Measurements from ENCODE around the gene ZC3H7B.

Gene ZC3H7B

DNA sequence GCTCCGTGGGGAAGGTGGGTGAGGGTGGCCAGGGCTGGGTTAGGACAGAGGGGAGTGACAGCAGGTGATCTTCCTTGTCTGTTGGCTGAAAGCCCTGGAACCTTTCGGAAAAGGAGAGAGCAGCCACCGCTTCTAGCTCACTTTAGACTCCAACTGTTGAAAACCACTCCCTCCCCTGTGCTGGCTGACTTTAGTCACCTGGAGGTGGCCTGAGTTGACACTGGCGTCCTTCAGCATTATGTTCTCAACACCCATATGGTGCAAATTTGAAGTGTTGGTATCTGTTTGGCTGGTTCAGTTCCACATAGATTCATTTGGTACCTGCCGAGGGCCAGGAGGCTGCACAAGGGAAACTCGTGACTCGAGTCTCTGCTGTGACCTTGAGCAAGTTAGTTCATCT, 28.8 kb downstream of the ZC3H7B start:
- no peak for DNase-seq

DNA sequence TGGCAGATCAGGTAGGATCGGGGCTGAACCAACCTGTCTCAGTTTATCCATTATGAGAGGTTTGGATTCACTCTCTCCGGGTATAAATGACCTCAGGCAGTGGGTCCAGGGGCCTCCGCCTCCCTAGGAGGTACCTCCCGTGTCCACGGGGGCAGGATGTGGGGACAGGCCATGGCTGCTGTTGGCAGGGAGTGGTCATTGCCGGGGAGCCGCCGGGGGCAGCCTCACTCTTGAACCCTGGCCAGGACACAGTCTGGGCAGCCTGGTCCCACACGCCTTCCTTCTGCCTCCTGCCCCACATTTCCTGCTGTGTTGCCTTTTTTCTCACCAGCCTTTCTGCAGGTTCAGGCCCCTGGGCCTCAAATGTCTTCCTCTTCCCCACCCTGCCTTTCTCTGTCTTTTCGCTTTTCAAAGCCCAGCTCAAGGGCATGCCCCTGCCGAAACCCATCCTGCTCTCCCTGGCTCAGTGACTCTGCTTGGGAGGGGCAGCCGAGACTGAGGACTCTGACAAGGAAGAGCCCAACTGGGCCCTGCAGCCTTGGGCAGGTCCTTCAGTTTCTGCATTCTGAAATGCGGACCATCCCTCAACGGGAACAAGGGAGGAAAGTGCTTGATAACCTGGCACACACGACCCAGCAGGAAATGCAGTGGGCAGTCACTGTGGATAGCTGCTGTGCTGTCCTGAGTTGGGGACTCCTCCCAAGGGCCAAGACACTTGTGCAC, 31.1 kb downstream of the ZC3H7B start:
- DNase-seq: no peak

GRCh38 chr22:41333806-41334205, 32.5 kb downstream of the ZC3H7B start:
- no peak for DNase-seq

DNA sequence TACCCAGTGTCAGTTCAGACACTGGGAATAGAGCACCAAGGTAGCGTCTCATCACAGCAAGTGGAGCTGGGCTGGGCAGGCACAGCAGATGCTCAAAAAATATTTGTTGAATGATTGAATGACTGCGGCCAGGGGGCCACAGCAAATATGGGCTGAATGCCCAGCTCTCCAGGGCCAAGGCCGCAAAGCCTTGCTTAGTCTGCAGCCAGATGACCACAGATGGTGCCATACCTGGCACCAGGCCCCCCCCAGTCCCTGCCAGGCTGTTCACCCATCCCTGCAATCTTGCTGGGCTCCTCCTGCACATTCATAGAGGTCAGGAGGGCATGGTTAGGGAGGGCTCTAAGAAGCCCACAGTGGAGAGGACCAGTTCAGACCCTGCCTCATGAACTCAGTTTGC, 32.9 kb downstream of the ZC3H7B start:
- DNase-seq: no peak

DNA sequence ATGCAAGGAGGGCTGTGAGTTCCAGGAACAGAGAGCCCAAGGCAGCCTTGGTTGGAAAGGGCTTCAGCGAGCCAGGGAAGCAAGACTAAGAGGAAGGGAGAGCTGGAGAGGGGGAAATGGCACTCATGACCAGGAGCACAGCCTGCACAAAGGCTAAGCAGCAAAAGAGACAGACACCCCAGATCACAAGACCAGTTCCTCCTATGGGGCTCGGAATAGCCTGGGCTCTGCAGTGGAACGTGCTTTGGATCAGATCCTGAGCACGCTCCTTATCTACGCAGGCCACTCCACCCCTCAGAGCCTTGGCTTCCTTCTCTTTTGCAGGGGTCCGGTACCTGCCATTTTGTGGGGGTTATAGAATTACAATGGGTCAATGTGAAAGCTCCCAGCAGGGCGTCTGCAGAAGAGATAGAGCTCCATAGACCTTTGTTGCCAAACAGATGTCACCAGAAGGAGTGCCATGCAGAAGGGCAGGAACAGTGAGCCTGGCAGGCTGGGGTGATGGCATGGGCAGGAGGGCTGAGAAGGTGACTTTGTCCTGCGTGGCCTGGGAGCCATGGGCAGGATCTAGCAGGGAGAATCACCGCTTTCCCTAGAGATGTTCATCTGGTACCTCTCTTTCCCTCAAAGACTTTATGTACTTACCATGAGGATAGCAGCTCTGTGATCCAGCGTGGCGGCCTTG, 33.8 kb downstream of the ZC3H7B start:
- DNase-seq: no peak

DNA sequence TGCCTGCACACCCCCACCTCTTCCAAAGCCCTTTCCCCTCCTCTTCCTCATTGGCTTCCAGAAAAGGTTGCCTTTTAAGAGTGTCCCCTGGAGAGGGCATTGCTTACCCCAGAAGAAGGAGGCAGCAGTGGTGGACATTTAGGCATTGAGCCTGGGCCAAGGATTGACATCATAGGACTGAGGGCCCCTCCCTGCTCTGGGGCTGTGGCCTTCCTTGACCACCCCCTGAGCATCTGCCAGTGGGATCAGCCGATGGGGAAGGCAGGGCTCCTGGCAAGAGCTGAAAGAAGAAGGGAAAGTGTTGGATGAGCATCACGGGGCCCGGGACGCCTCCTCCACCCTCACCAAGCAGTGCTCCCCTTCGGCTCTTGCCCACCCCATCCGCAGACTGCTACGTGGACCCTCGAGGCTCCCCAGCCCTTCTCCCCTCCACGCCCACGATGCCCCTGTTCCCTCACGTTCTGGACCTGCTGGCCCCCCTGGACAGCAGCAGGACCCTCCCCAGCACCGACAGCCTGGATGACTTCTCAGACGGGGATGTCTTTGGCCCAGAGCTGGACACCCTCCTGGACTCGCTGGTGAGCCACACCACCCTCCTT, 37.4 kb downstream of the ZC3H7B start:
- DNase-seq: no peak

GRCh38 chr22:41339823-41340222, 38.5 kb downstream of the ZC3H7B start:
- no peak for DNase-seq

DNA sequence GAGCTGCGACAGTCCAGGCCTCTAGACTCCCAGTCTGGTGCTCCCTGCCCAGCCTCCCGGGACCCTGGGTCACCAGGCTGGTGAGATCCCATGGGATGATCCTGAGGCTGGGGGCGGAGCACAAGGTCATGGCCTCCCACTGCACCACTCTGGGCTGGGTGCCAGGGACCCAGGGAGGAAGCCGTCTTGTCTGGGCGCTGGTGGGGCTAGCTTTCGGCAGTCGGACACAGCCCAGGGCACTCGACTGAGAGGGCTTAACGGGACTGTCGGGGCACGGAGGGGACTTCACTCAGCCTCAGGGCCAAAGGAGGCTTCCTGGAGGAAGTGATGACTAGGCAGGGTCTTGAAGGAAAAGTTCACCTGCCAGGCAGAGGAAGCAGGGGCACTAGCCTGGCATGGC, 39.0 kb downstream of the ZC3H7B start:
- no peak for DNase-seq

GRCh38 chr22:41341012-41341411, 39.7 kb downstream of the ZC3H7B start:
- DNase-seq: no peak

DNA sequence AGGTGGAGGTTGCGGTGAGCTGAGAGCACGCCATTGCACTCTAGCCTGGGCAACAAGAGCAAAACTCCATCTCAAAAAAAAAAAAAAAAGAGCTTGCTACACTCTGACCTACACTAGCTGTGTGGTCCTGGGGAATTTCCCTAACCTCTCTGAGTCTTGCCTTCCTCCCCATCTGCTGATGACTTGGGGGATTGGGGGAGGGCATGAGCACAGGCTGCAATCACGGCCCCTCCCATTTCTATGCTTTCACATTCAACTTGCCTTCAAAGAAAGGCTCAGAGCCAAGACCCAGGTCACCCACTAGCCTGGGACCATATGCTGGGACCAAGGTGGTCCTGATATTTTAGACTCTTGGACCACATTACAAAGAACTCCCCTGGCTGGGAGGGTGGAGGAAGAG, 40.7 kb downstream of the ZC3H7B start:
- no peak for DNase-seq

DNA sequence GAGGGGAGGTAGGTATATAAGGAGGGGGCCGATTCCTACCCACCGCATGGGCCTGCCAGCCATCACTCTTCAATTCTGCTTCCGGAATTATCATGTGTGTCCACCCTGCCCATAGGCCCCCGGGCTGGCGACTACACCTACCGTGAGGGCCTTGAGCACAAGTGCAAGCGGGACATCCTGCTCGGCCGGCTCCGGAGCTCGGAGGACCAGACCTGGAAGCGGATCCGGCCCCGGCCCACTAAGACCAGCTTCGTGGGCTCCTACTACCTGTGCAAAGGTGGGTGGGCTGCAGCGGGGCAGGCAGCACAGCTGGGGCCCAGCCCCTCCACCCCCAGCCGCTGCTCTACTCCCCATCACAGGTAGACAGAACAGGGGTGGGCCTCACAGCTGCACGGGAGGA, 42.0 kb downstream of the ZC3H7B start:
- DNase-seq: no peak

- DNase-seq: no peak
These were observed 42.4 kb downstream of the ZC3H7B start for GRCh38 chr22:41343717-41344116.

DNA sequence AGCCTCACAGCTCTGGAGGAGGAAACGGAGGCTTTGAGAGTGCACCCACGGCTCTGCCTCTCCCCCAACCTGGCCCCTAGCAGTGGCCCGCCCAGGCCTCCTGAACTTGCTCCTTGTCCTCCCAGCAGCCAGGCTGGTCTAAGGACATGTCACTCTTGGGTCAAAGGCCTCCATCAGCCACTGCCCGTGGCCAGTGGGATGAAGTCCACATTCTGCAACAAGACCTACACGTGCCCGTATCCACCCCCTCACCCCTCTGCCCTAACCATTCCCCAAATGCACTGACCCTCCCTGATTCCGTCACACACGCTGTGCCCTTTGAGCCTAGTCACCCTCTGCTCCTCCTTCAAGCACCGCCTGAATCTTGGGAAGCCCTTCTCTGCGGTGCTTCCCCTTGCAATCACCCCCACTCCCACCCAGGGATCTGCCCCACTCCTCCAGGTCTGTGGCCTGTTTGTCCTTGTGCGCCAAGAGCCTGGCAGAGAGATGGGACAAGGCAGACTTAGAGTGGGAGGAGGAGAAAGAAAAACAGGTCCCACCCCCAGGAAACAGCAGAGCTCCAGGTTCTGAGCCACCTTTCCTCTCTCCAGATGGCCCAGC, 43.0 kb downstream of the ZC3H7B start:
- DNase-seq: no peak

GRCh38 chr22:41345807-41346335, 44.5 kb downstream of the ZC3H7B start:
- DNase-seq: no peak

DNA sequence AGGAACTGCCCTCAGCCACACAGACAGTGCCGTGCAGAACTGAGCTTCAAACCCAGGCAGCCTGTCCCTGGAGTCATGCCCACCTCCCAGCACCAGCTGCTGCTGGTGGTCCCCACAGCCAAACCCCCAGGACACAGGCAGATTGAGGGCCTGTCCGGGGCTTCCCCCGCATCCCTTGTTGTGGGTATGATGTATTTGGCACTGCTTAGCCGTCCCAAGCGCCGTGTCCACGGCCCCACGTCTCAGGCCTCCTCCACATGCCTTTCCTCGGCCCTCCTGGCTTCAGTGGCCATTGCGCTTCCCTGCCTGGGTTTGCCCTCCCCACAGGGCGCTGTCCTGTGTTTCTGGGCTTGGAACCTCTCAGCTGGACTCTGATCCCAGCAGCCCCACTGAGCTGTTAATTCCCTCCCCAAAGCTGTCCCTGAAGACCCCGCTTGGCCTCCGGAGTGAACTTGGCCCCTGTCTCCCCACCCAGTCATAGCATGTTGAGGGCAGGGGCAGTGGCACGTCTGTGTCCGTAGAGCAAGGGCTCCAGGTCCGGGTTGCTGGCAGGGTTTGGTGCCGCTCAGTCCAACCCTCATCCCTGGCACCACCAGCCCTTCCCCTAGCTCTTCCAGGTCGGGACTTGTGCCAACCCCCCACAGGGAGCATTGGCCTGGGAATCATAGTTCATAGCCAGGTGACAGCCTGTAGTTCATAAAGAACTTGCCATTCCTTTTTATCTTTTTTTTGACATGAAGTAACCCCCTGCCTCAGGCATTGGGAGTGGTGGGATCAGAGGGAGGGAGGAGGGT, 45.9 kb downstream of the ZC3H7B start:
- no peak for DNase-seq

GRCh38 chr22:41348964-41349484, 47.7 kb downstream of the ZC3H7B start:
- DNase-seq: no peak

DNA sequence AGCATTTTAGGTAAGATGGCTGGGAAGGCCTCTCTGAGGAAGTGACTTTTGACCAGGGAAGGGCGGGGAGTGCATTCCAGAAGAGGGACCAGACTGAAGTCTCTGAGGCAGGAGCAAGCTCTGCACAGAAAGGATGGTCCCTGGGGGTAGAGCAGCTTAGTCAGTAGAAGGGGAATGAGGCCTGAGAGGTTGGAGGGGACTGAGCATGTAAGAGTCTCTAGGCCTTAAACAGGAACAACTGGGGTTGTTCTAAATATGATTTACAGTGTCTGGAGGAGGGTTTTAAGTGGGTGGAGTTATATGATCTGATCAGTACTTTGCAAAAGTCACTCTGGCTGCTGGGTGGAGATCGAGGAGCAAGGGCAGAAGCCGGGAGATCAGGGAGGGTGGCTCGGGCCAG, 48.8 kb downstream of the ZC3H7B start:
- no peak for DNase-seq

DNA sequence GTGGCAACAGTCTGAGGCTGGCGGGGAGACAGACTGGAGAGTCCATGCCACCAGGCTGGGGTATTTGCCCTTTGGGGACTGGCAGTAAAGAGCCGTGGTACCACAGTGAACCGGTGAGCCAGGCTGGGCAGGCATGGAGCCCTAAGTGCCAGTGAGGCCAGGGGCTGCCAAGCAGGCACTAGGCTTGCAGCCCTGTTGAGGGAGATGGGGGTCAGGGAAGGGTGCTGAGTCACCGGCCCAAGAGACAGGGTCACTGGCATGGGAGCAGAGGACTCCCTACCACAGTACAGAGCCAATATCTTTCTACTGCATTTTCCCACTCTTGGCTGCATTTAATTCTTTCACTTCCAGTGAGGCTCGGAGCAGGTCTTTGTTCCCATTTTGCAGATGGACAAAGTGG, 49.7 kb downstream of the ZC3H7B start:
- no peak for DNase-seq

- no peak for DNase-seq
These were observed 50.7 kb downstream of the ZC3H7B start for GRCh38 chr22:41352058-41352457.

DNA sequence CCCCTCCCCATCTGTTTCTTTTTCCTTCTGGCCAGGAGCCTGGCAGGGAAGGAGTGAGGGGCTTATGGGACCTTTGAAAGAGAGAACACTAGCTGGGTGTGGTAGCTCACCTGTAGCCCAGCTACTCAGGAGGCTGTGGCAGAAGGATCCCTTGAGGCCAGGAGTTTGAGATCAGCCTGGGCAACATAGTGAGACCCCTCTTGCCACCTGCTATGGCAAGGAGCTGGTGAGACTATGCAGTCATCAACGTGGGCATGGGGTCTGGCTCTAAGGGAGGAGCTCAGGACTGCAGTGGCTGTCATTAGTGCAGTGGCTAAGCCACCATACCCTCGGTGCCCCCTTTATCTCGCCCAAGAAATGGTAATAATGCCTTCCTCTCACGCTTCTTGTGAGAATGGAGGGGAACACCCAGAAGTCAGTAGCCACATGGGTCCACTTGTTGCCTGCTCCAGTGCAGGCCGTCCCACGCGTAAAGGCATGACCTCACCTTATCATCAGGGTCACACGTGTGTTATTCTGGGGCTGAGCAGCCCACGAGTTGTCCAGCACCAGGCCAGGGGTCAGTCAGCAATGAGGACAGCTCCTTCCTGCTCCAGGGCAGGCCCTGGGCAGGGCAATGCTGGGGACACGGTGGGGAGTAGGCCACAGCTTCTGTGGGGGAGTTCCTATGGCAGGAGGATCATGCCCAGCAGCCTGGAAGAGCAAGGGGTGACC, 52.7 kb downstream of the ZC3H7B start:
- DNase-seq: no peak

GRCh38 chr22:41354979-41355378, 53.7 kb downstream of the ZC3H7B start:
- no peak for DNase-seq

DNA sequence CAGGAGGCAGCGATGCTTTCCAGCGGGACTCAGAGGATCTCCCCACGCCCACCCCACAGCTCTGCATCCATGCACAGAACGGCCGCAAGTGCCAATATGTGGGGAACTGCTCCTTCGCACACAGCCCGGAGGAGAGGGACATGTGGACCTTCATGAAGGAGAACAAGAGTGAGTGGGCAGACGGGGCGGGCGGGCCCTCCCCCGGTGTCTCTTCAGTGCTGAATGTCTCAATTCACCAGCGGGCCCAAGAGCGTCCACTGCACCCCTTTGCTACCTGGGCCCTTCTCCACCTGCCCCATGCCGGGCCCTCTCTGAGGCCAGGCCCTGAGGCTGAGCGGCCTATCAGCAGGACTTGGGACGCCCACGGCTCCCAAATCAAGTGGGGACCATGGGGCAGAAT, 54.6 kb downstream of the ZC3H7B start:
- DNase-seq: no peak

Data from left hindlimb (tissue), 1 donor.